ENCODE measurements around the gene TSPEAR.

DNA sequence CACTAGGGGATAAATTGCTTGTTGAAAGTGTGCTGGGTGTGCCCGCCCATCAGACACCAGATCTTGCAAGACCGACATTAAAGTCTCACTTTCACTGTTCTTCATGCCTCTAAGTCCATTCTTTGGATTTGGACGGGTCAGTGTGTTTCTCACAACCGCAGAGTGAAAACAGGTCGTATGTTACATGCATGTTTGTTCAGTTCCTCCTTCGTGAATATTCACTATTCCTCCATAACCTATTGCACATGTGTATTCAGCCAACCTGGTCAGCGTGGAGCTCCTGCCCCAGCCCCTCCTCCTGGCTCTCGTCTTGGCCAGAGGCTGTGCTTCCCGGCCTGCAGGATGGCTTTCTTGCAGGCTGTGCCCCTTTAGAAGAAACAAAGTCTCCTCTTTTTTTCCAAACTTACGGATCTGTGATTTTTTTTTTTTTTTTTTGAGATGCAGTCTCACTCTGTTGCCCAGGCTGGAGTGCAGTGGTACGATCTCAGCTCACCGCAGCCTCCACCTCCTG lies 116.9 kb downstream of the TSPEAR start:
- TF ChIP-seq ZNF384 (IDR thresholded peaks at IDR 0.05), result no peak
- no peak for TF ChIP-seq FOXK2 (IDR thresholded peaks at IDR 0.05)
- TF ChIP-seq, protein P1, sequence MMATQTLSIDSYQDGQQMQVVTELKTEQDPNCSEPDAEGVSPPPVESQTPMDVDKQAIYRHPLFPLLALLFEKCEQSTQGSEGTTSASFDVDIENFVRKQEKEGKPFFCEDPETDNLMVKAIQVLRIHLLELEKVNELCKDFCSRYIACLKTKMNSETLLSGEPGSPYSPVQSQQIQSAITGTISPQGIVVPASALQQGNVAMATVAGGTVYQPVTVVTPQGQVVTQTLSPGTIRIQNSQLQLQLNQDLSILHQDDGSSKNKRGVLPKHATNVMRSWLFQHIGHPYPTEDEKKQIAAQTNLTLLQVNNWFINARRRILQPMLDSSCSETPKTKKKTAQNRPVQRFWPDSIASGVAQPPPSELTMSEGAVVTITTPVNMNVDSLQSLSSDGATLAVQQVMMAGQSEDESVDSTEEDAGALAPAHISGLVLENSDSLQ (IDR thresholded peaks at IDR 0.05), result no peak
- TF ChIP-seq NFRKB (IDR thresholded peaks at IDR 0.05), result no peak
- no peak for TF ChIP-seq SUZ12 (IDR thresholded peaks at IDR 0.05)
- no peak for TF ChIP-seq HDGF (IDR thresholded peaks at IDR 0.05; ENCODE audit: borderline replicate concordance)
- no peak for TF ChIP-seq FOXA1 (IDR thresholded peaks at IDR 0.05)

All from HEK293T (cell line).